HepG2 (cell line): ENCODE results near the gene GALNT11. TPM values are rescaled to one million over a fixed set of nuclear protein-coding genes. Genes with fewer than 3 reads are reported as not detected.

Experiments
- ATAC-seq: fragments of 200-7000 bp; cut with Tn5 transposase; 3 replicates; pipeline ENCODE4 v1.9.1; 2020; ENCODE audit warnings: mild to moderate bottlenecking, moderate library complexity
- BruUV-seq: library from RNA; stranded (reverse); fragments of 400-500 nt; replicated peaks from 2 replicates; lab custom pipeline; 2021; lab: Mats Ljungman, UMichigan
- CTCF ChIA-PET: fragments of 300-600 bp; formaldehyde crosslinking; extraction: SDS; loops from one replicate; lab custom pipeline; 2021; ENCODE audit warnings: low total read pairs, inconsistent platforms, low intra/inter-chr PET ratio; lab: Yijun Ruan, JAX
- POLR2A ChIA-PET: fragments of 350-600 bp; sonication (Branson Sonifier 250); formaldehyde crosslinking; loops from one replicate; lab custom pipeline; 2020; ENCODE audit warnings: antibody characterized with exemption, inconsistent platforms; lab: Yijun Ruan, JAX
- DNase-seq: peaks from one replicate; pipeline ENCODE4 v3.0.0-alpha.2; 2015; ENCODE audit warnings: low spot score
- FAIRE-seq: peaks from 3 replicates; lab custom pipeline; 2011; peaks lifted over from hg19 to GRCh38; lab: Jason Lieb, UNC
- H2AFZ ChIP-seq: one replicate; pipeline ENCODE4 v1.6.1; 2011; ENCODE audit warnings: low read length, inconsistent platforms
- H3K27ac ChIP-seq: fragments of 300-600 bp; 3 replicates; pipeline ENCODE4 v1.8.0; 2011; ENCODE audit warnings: mixed run types, mild to moderate bottlenecking, mixed read lengths, low read length, inconsistent platforms; ENCODE audit not compliant: insufficient read depth; ENCODE audit errors: extremely low read length
- H3K27me3 ChIP-seq, 2 experiments: fragments of 200-600 bp in 1 of 2; 2 replicates in 1 of 2; 3 replicates in 1 of 2; pipeline versions ENCODE4 v1.6.0 to v1.8.0; 2011; ENCODE audit warnings: low read length in 2 of 2, mild to moderate bottlenecking in 2 of 2, moderate library complexity in 2 of 2, inconsistent platforms in 1 of 2; ENCODE audit not compliant: insufficient read depth in 2 of 2, control insufficient read depth in 1 of 2
- H3K36me3 ChIP-seq, 2 experiments: fragments of 200-600 bp in 1 of 2; replicated peaks in 1 of 2; 2 replicates in 1 of 2; 3 replicates in 1 of 2; pipeline versions ENCODE4 v1.5.1 to v1.8.0; 2011; ENCODE audit warnings: low read length in 2 of 2, inconsistent platforms in 1 of 2; ENCODE audit not compliant: insufficient read depth in 2 of 2, control insufficient read depth in 1 of 2
- H3K4me1 ChIP-seq: 2 replicates; pipeline ENCODE4 v1.5.1; 2012; ENCODE audit warnings: low read length, inconsistent platforms; ENCODE audit not compliant: insufficient read depth
- H3K4me2 ChIP-seq: 2 replicates; pipeline ENCODE4 v1.6.0; 2011; ENCODE audit warnings: low read depth, low read length, inconsistent platforms
- H3K4me3 ChIP-seq, 3 experiments: fragments of 200-600 bp in 1 of 3; sonication (generic), shearing (Covaris generic) in 1 of 3; replicated peaks in 1 of 3; 2 replicates each; pipeline ENCODE4 v1.5.1; 2011 to 2016; ENCODE audit warnings: low read length in 3 of 3, inconsistent platforms in 2 of 3, low read depth in 2 of 3, mild to moderate bottlenecking in 2 of 3, control low read depth in 1 of 3, mixed read lengths in 1 of 3; ENCODE audit not compliant: insufficient read depth in 1 of 3
- H3K79me2 ChIP-seq: one replicate; pipeline ENCODE4 v1.6.1; 2011; ENCODE audit warnings: low read length, inconsistent platforms; ENCODE audit not compliant: insufficient read depth
- H3K9ac ChIP-seq: 2 replicates; pipeline ENCODE4 v1.6.0; 2011; ENCODE audit warnings: mild to moderate bottlenecking, low read depth, low read length, inconsistent platforms; ENCODE audit not compliant: insufficient read depth
- H3K9me3 ChIP-seq: 2 replicates; pipeline ENCODE4 v1.5.1; 2012; ENCODE audit warnings: mild to moderate bottlenecking, low read length
- H4K20me1 ChIP-seq: 2 replicates; pipeline ENCODE4 v1.6.0; 2011; ENCODE audit warnings: inconsistent platforms, mild to moderate bottlenecking, low read length, moderate library complexity; ENCODE audit not compliant: insufficient read depth
- ADNP ChIP-seq: sonication (generic); formaldehyde crosslinking; IDR thresholded peaks from 2 replicates; pipeline ENCODE4 v1.4.0; 2020; ENCODE audit warnings: missing genetic modification reagents
- ELF3 ChIP-seq: IDR thresholded peaks from 2 replicates; pipeline ENCODE4 v1.6.1; 2016; ENCODE audit warnings: missing genetic modification reagents, missing compliant biosample characterization
- FOXP1 ChIP-seq, 2 experiments: fragments of 450-650 bp in 1 of 2; IDR thresholded peaks; 2 replicates each; pipeline ENCODE4 v1.6.1; 2017 to 2018; ENCODE audit warnings: antibody characterized with exemption in 1 of 2
- IRX3 ChIP-seq: sonication (generic); formaldehyde crosslinking; IDR thresholded peaks from 2 replicates; pipeline ENCODE4 v1.8.1; 2023; ENCODE audit warnings: mild to moderate bottlenecking, low read depth, missing genetic modification reagents, borderline replicate concordance
- KLF9 ChIP-seq: IDR thresholded peaks from 2 replicates; pipeline ENCODE4 v1.6.1; 2016; ENCODE audit warnings: low read depth
- MAFG ChIP-seq: sonication (generic); formaldehyde crosslinking; IDR thresholded peaks from 2 replicates; pipeline ENCODE4 v1.5.1; 2020; ENCODE audit warnings: mild to moderate bottlenecking, missing genetic modification reagents
- PCBP2 ChIP-seq: fragments of 200-400 bp; formaldehyde crosslinking; optimal IDR thresholded peaks from 2 replicates; pipeline ENCODE3; 2018; ENCODE audit warnings: low read length, low read depth; ENCODE audit not compliant: poor library complexity, severe bottlenecking
- PHF21A ChIP-seq: sonication (generic); formaldehyde crosslinking; IDR thresholded peaks from 2 replicates; pipeline ENCODE4 v1.5.0; 2020; ENCODE audit warnings: mild to moderate bottlenecking, missing genetic modification reagents
- POGK ChIP-seq: sonication (generic); formaldehyde crosslinking; conservative IDR thresholded peaks from 2 replicates; pipeline ENCODE4 v1.8.0; 2022; ENCODE audit warnings: mild to moderate bottlenecking, moderate library complexity, missing genetic modification reagents
- RARA ChIP-seq: IDR thresholded peaks from 2 replicates; pipeline ENCODE4 v1.6.1; 2016; ENCODE audit warnings: missing genetic modification reagents, missing compliant biosample characterization
- XBP1 ChIP-seq: sonication (generic); formaldehyde crosslinking; IDR thresholded peaks from 2 replicates; pipeline ENCODE4 v1.5.0; 2020; ENCODE audit warnings: missing genetic modification reagents
- ZBTB38 ChIP-seq: sonication (generic); formaldehyde crosslinking; IDR thresholded peaks from 2 replicates; pipeline ENCODE4 v1.5.1; 2020; ENCODE audit warnings: mild to moderate bottlenecking, missing genetic modification reagents
- ZNF230 ChIP-seq: sonication (generic); formaldehyde crosslinking; IDR thresholded peaks from 2 replicates; pipeline ENCODE4 v1.4.0; 2020; ENCODE audit warnings: mild to moderate bottlenecking, missing genetic modification reagents
- ZNF496 ChIP-seq: sonication (generic); formaldehyde crosslinking; IDR thresholded peaks from 2 replicates; pipeline ENCODE4 v1.8.1; 2023; ENCODE audit warnings: mild to moderate bottlenecking, moderate library complexity, missing genetic modification reagents; ENCODE audit not compliant: insufficient replicate concordance
- ZNF777 ChIP-seq: sonication (generic); formaldehyde crosslinking; IDR thresholded peaks from 2 replicates; pipeline ENCODE4 v1.4.0; 2020; ENCODE audit warnings: missing genetic modification reagents
- ZSCAN9 ChIP-seq: IDR thresholded peaks from 2 replicates; pipeline ENCODE4 v1.6.1; 2016; ENCODE audit warnings: borderline replicate concordance
- WGBS: methylation state at CpG from one replicate; pipeline ENCODE4 v1.1.6; 2017; ENCODE audit warnings: low lambda C conversion rate; 5-methylcytosine and 5-hydroxymethylcytosine counted together
- in situ Hi-C: cut with HindIII; loops from 2 replicates; pipeline ENCODE4 v1.10.0; 2017; ENCODE audit warnings: low pct_unique_long_range_greater_than_20kb; ENCODE audit not compliant: extremely low pct_ligation_motif_present
- intact Hi-C: fragments of 100-400 bp; cut with micrococcal nuclease; formaldehyde crosslinking; loops from one replicate; pipeline ENCODE4 v1.10.0; 2022; ENCODE audit not compliant: unreplicated experiment
- polyA plus RNA-seq, 8 experiments: library from polyadenylated mRNA; depleted of rRNA in 3 of 8; stranded (reverse) in 7 of 8; unstranded in 1 of 8; fragments of >200 nt; fragmentation: Illumina TruSeq in 4 of 8; extraction: Trizol in 4 of 8; gene quantifications; 2 replicates each; pipeline versions ENCODE4 v1.2.1 to v1.2.3, GENCODE V29; 2011 to 2016; ENCODE audit warnings: low read depth in 4 of 8, missing spikeins in 1 of 8, mixed read lengths in 1 of 8; ENCODE audit not compliant: insufficient read depth in 1 of 8
- total RNA-seq, 5 experiments: library from RNA; depleted of rRNA; stranded (reverse); fragments of >200 nt; fragmentation: Illumina TruSeq; extraction: Trizol; gene quantifications; 2 replicates each; pipeline ENCODE4 v1.2.3, GENCODE V29; 2016; ENCODE audit warnings: low read depth in 1 of 5

The GALNT11 gene
- total and polyA plus RNA-seq, 2 of the 13 experiments (the other 11 are each of a cell fraction or from before 2014, with no cell fraction given): 9.3 to 16.3 TPM

- CTCF ChIA-PET: no interaction called here
- H3K4me2 ChIP-seq: no peak overlapping the region
- FAIRE-seq: no peak
- intact Hi-C loops (no loop called here), in situ Hi-C loops (no loop called here)
- no peak overlapping the region for H3K4me3 ChIP-seq
- 56% methylated on average over 6 of the region's 6 CpGs for WGBS
- POLR2A ChIA-PET: no interaction called here
- no peak overlapping the region for H3K27ac ChIP-seq
- no peak for ATAC-seq
- no peaks in the 10 kb centered on the region for H3K4me1 ChIP-seq
- no peaks in the 10 kb centered on the region for H4K20me1 ChIP-seq
- no peak overlapping the region for H2AFZ ChIP-seq
- no peaks in the 10 kb centered on the region for H3K9me3 ChIP-seq
- no peaks in the 10 kb centered on the region for H3K27me3 ChIP-seq
- H3K9ac ChIP-seq: no peak overlapping the region
- H3K36me3 ChIP-seq: no peaks in the 10 kb centered on the region
- no peaks in the 10 kb centered on the region for H3K79me2 ChIP-seq
- TF ChIP-seq ELF3 (CRISPR knock-in tag) (no peak), MAFG (CRISPR knock-in tag) (no peak), PCBP2 (no peak), ZNF777 (CRISPR knock-in tag) (no peak), XBP1 (CRISPR knock-in tag) (no peak), KLF9 (CRISPR knock-in tag) (no peak), PHF21A (CRISPR knock-in tag) (no peak), ZSCAN9 (CRISPR knock-in tag) (no peak), POGK (CRISPR knock-in tag) (no peak), IRX3 (CRISPR knock-in tag) (no peak), ZBTB38 (CRISPR knock-in tag) (no peak), ADNP (CRISPR knock-in tag) (no peak), FOXP1 (IDR thresholded peaks at IDR 0.05) (no peak), FOXP1 (CRISPR knock-in tag; IDR thresholded peaks at IDR 0.05) (no peak), ZNF230 (CRISPR knock-in tag) (no peak), ZNF496 (CRISPR knock-in tag) (no peak), RARA (no peak)
- TF ChIP-seq, all 625 proteins: peak for 0
- no peak for DNase-seq
- BruUV-seq: no TSS peak
Observed at GRCh38 chr7:152006336-152006735, 19.1 kb upstream of the GALNT11 start.
